ENCODE measurements around the gene PHF19. TPM values are rescaled to one million over a fixed set of nuclear protein-coding genes. Genes with fewer than 3 reads are reported as not detected.

PHF19 gene
- polyA plus RNA-seq, 1 donor (not counting 4 experiments of a cell fraction or from before 2014, with no cell fraction given): 11.7 TPM

- Histone ChIP-seq H2AFZ (ENCODE audit: control insufficient read depth, low read length) (no peak overlapping the region), H3K4me2 (ENCODE audit: control insufficient read depth, extremely low read depth, insufficient read depth, low read depth, low read length) (peak overlapping the region; percentile 13), H3K9me3 (ENCODE audit: control insufficient read depth, low read depth, low read length) (no peaks in the 10 kb centered on the region), H3K9me1 (ENCODE audit: control insufficient read depth, extremely low read depth, insufficient read depth, low read length) (no peaks in the 10 kb centered on the region), H3K4me1 (ENCODE audit: control insufficient read depth, extremely low read depth, insufficient read depth, low read length) (peaks cover 15% of the 10 kb centered on the region), H3K27ac (ENCODE audit: control insufficient read depth, insufficient read depth, low read length) (no peak overlapping the region), H3K4me3 (ENCODE audit: control insufficient read depth in 2 of 3, extremely low read depth in 1 of 3, insufficient read depth in 2 of 3, low read depth in 1 of 3, low read length in 3 of 3) (no peak overlapping the region), H3K27me3 (ENCODE audit: control insufficient read depth, extremely low read depth, insufficient read depth, low read length) (peaks cover 7% of the 10 kb centered on the region), H3K9ac (ENCODE audit: control insufficient read depth, extremely low read depth, insufficient read depth, low read length) (no peak overlapping the region), H3K79me2 (ENCODE audit: control insufficient read depth, insufficient read depth, low read length) (no peaks in the 10 kb centered on the region), H3K36me3 (ENCODE audit: control insufficient read depth in 2 of 2, extremely low read depth in 1 of 2, insufficient read depth in 2 of 2, low read length in 2 of 2) (no peaks in the 10 kb centered on the region), H4K20me1 (ENCODE audit: control insufficient read depth, extremely low read depth, insufficient read depth, low read length) (no peaks in the 10 kb centered on the region)
- FAIRE-seq (no peak), DNase-seq (ENCODE audit: low read depth, low spot score) (no peak)
- dilution Hi-C loops (cut with MboI; ENCODE audit: extremely low pct_ligation_motif_present, low sequenced_read_pairs): no loop called here
- TF ChIP-seq CTCF (optimal IDR thresholded peaks at IDR 0.05 in 1 of 3, IDR thresholded peaks at IDR 0.05 in 1 of 3, conservative IDR thresholded peaks at IDR 0.05 in 1 of 3; ENCODE audit: extremely low read depth in 1 of 3, insufficient read depth in 2 of 3, low read length in 3 of 3) (no peak), EZH2 (IDR thresholded peaks at IDR 0.05; ENCODE audit: low read length) (no peak)
Measured at GRCh38 chr9:120891884-120892747, 15.1 kb upstream of the PHF19 start.

- no peak overlapping the region for H2AFZ ChIP-seq (ENCODE audit: control insufficient read depth, low read length)
- H3K4me3 ChIP-seq (ENCODE audit: control insufficient read depth in 2 of 3, extremely low read depth in 1 of 3, insufficient read depth in 2 of 3, low read depth in 1 of 3, low read length in 3 of 3): no peak overlapping the region
- H3K27me3 ChIP-seq (ENCODE audit: control insufficient read depth, extremely low read depth, insufficient read depth, low read length): peaks cover 7% of the 10 kb centered on the region
- TF ChIP-seq EZH2 (IDR thresholded peaks at IDR 0.05; ENCODE audit: low read length) (no peak), CTCF (optimal IDR thresholded peaks at IDR 0.05 in 1 of 3, IDR thresholded peaks at IDR 0.05 in 1 of 3, conservative IDR thresholded peaks at IDR 0.05 in 1 of 3; ENCODE audit: extremely low read depth in 1 of 3, insufficient read depth in 2 of 3, low read length in 3 of 3) (no peak)
- no peak for FAIRE-seq
- H3K4me2 ChIP-seq (ENCODE audit: control insufficient read depth, extremely low read depth, insufficient read depth, low read depth, low read length): no peak overlapping the region
- H4K20me1 ChIP-seq (ENCODE audit: control insufficient read depth, extremely low read depth, insufficient read depth, low read length): no peaks in the 10 kb centered on the region
- no peaks in the 10 kb centered on the region for H3K36me3 ChIP-seq (ENCODE audit: control insufficient read depth in 2 of 2, extremely low read depth in 1 of 2, insufficient read depth in 2 of 2, low read length in 2 of 2)
- no peaks in the 10 kb centered on the region for H3K79me2 ChIP-seq (ENCODE audit: control insufficient read depth, insufficient read depth, low read length)
- no peaks in the 10 kb centered on the region for H3K9me1 ChIP-seq (ENCODE audit: control insufficient read depth, extremely low read depth, insufficient read depth, low read length)
- H3K9ac ChIP-seq (ENCODE audit: control insufficient read depth, extremely low read depth, insufficient read depth, low read length): no peak overlapping the region
- dilution Hi-C loops (cut with MboI; ENCODE audit: extremely low pct_ligation_motif_present, low sequenced_read_pairs): no loop called here
- peaks cover 15% of the 10 kb centered on the region for H3K4me1 ChIP-seq (ENCODE audit: control insufficient read depth, extremely low read depth, insufficient read depth, low read length)
- no peak overlapping the region for H3K27ac ChIP-seq (ENCODE audit: control insufficient read depth, insufficient read depth, low read length)
- DNase-seq (ENCODE audit: low read depth, low spot score): no peak
- no peaks in the 10 kb centered on the region for H3K9me3 ChIP-seq (ENCODE audit: control insufficient read depth, low read depth, low read length)
Measured at GRCh38 chr9:120891245-120891883, 14.4 kb upstream of the PHF19 start.
